AG10803 (cell line): ENCODE measurements around the gene DLGAP1.

Source experiments
- DNase-seq: peaks from one replicate; pipeline ENCODE4 v3.0.0; 2010; ENCODE audit warnings: low read depth
- H3K4me3 ChIP-seq: 2 replicates; pipeline ENCODE4 v1.5.1; 2011; ENCODE audit warnings: mild to moderate bottlenecking, low read length, control low read depth
- CTCF ChIP-seq: conservative IDR thresholded peaks from 2 replicates; pipeline ENCODE4 v1.5.1; 2011; ENCODE audit warnings: mild to moderate bottlenecking, low read length, control low read depth, inconsistent platforms

Gene DLGAP1

DNA sequence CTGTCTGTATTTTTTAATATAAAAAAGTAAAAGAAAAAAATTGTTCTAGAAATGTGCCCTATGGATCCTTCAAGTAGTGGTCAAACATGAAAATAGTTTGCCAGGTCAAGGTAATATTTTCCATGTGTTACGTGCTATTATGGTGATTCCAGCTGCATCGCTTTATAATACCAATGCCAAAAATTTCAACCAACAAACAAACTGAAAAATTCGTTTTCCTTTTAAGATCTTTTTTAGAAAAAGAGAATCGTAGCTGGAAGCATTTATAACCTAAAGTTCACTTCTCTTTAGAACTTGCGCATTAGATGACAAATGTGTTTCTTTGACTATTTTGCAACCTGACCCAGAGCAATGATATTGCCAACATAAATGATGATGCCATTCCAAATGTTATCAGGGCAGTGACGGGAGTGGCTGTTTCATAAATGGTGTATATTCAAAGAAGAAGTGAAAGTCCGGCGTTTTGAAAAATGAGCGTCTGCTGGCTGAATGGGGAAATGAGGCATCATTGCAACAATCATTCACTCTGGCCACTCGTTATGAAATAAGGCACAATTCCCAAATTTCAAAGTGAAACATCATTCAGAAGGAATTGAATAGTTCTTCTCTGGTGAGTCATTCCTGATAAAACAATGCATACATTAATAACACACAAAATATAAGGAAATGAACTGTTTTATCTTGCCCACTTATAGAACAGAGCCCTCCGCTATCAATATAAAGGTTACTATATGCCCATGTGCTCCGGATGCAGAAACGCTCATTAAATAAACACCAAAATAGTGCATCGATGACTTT, 707.7 kb downstream of the DLGAP1 start:
- TF ChIP-seq CTCF, result no peak
- no peak for DNase-seq
- no peak overlapping the region for H3K4me3 ChIP-seq

- DNase-seq, result no peak
- H3K4me3 ChIP-seq, result no peak overlapping the region
- no peak for TF ChIP-seq CTCF
These were observed 712.6 kb downstream of the DLGAP1 start for GRCh38 chr18:3742541-3742940.

DNA sequence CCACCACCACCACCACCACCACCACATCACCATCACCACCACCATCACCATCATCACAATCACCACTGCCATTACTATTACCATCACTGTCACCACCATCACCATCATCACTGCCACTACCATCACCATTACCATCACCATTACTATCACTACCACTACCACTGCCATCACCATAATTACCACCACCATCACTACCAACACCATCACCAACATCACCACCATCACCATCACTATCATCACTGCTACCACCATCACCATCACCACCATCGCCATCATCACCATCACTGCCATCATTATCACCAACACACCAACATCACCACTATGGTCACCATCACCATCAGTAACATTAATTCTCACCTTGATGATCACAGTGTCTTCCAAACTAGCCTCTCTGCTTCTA, 713.8 kb downstream of the DLGAP1 start:
- no peak for DNase-seq
- no peak for TF ChIP-seq CTCF
- no peak overlapping the region for H3K4me3 ChIP-seq

DNA sequence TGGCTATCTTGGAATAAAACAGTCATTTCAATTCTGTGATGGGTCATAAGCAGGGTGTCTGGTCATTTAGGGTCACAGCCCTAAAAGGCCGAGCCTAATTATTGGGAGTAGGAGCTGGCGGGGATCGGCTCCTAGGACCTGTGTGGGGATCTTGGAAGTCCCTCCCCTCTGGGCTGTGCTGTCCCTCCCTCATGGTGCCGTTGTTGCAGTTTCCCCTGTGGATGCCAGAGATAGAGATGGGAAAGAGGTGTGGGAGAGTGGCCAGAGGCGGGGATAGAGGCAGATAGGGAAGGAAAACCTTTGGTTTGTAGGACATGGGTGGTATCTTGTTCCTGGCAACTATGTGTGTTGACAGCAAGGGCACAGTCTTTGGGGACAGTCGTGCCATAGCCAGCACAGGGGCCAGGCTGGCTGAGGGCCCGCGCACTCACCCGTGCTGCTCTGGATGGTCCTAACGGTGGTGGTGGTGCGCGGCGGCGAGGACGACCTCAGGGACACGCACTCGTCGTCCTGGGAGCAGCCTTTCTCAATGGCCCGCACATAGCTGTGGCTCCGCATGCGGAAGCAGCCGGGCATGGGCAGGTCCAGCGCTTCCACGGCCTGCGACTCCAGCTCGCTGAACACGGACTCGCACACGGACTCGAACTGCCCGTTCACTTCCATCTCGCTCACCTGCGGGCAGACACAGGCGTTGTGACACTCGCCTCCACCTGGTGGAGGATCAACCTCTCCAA, 726.2 kb downstream of the DLGAP1 start:
- no peak for DNase-seq
- no peak for TF ChIP-seq CTCF
- H3K4me3 ChIP-seq, result no peak overlapping the region

DNA sequence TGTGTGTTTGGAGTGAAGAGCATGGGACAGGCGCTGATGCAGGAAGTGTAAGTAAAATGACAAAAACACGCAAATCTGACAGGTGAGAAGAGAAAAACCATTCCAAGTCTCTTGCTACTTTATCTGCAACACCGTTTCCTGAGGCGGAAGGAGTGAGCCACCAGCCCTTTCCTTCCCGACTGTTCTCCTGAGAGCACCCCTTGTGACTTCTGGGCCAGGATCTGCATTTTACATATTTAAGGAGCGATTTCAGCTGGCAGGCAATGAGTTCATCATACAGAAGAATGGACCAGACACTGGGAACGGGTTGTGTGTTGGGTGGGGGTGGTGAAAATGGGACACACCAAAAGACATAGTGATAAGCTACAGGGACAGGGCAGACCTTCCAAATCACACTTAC, 727.8 kb downstream of the DLGAP1 start:
- no peak overlapping the region for H3K4me3 ChIP-seq
- DNase-seq, result no peak
- TF ChIP-seq CTCF, result no peak

DNA sequence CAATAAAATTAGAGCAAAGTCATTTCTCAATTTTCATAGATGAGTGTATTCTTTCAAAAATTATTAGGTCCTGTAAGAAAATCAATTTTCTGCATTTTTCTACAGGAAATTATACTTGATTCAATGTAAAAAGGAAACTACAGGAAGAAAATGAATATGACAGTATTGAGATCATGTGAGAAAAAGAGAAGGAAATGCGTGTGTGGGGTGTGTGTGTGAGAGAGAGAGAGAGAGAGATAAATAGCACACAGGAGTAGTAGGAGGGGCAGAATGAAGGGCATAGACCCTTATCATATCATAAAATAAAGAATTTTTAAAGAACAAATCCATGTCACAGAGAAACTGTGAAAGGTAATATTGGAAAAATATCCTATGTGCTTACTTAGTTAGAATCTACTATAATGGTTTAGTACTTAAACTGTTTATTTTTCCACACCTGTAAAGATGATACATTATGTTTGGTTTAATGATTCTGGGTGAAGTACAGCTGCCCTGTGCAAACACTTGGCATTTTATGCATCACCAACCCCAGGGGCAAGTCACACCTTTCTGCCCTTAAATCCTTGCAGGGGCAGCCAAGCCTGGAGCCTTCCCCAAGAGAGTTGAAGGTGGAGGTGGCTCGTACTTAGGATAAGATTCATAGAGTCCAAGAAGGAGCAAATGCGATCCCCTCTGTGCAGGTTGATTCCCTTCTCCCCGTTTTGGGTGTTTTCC, 728.7 kb downstream of the DLGAP1 start:
- no peak overlapping the region for H3K4me3 ChIP-seq
- no peak for DNase-seq
- no peak for TF ChIP-seq CTCF

- TF ChIP-seq CTCF, result no peak
- DNase-seq, result no peak
- H3K4me3 ChIP-seq, result no peak overlapping the region
These were observed 730.0 kb downstream of the DLGAP1 start for GRCh38 chr18:3725115-3725514.
